GM19099 (cell line): ENCODE measurements around the gene TMEM129.

Source experiments
- POLR2A ChIP-seq: IDR thresholded peaks from 3 replicates; pipeline ENCODE4 v1.6.1; 2011; ENCODE audit warnings: low read depth; ENCODE audit not compliant: insufficient read length; ENCODE audit errors: extremely low read depth

The TMEM129 gene

GRCh38 chr4:1723131-1723801, 2.1 kb upstream of the TMEM129 start:
- no peak for TF ChIP-seq POLR2A

- TF ChIP-seq POLR2A = no peak
Measured at GRCh38 chr4:1722551-1723118, 1.5 kb upstream of the TMEM129 start.

GRCh38 chr4:1721666-1722550, 785 bp upstream of the TMEM129 start:
- no peak for TF ChIP-seq POLR2A

GRCh38 chr4:1720163-1720983, 750 bp downstream of the TMEM129 start:
- peak; percentile 46 for TF ChIP-seq POLR2A

- peak; percentile 13 for TF ChIP-seq POLR2A
Measured at GRCh38 chr4:1718095-1718850, 2.9 kb downstream of the TMEM129 start.

- TF ChIP-seq POLR2A = peak; percentile 30
Measured at GRCh38 chr4:1717129-1718094, 3.7 kb downstream of the TMEM129 start.

- TF ChIP-seq POLR2A = no peak
Measured at GRCh38 chr4:1716065-1716945, 4.8 kb downstream of the TMEM129 start.

- peak; percentile 29 for TF ChIP-seq POLR2A
Measured at GRCh38 chr4:1715002-1715758, 5.9 kb downstream of the TMEM129 start.

- no peak for TF ChIP-seq POLR2A
Measured at GRCh38 chr4:1714303-1715001, 6.7 kb downstream of the TMEM129 start.

- no peak for TF ChIP-seq POLR2A
Measured at GRCh38 chr4:1713003-1713851, 7.9 kb downstream of the TMEM129 start.
